Activated CD8-positive, alpha-beta T cell treated with anti-CD3 and anti-CD28 coated beads for 36 hours (primary cell): Measurements from ENCODE around the gene RHBDL2. TPM values are rescaled to one million over a fixed set of nuclear protein-coding genes. Genes with fewer than 3 reads are reported as not detected.

Experiments
- ATAC-seq: fragments of 200-7000 bp; cut with Tn5 transposase; one replicate; pipeline ENCODE4 v1.10.0; 2021; ENCODE audit warnings: mild to moderate bottlenecking, moderate library complexity
- CTCF ChIA-PET: fragments of 350-600 bp; sonication (Branson Sonifier 250); formaldehyde crosslinking; loops from one replicate; lab custom pipeline; 2021; ENCODE audit warnings: antibody characterized with exemption; lab: Charles Lee
- POLR2A ChIA-PET: fragments of 350-600 bp; sonication (Branson Sonifier 250); formaldehyde crosslinking; loops from one replicate; lab custom pipeline; 2021; ENCODE audit warnings: antibody characterized with exemption; lab: Charles Lee
- DNase-seq: peaks from one replicate; pipeline ENCODE4 v3.0.0-alpha.2; 2020
- H3K27ac Mint-ChIP-seq: one replicate; pipeline ENCODE4 v1.8.0; 2021; ENCODE audit warnings: mild to moderate bottlenecking, mixed read lengths
- H3K27me3 Mint-ChIP-seq: one replicate; pipeline ENCODE4 v1.8.0; 2021; ENCODE audit warnings: mixed read lengths
- H3K36me3 Mint-ChIP-seq: one replicate; pipeline ENCODE4 v1.8.0; 2021; ENCODE audit warnings: low read depth, mixed read lengths
- H3K4me1 Mint-ChIP-seq: one replicate; pipeline ENCODE4 v1.8.0; 2021; ENCODE audit warnings: low read depth, mixed read lengths
- H3K4me3 Mint-ChIP-seq: one replicate; pipeline ENCODE4 v1.8.0; 2021; ENCODE audit warnings: mild to moderate bottlenecking, moderate library complexity, mixed read lengths
- H3K9me3 Mint-ChIP-seq: one replicate; pipeline ENCODE4 v1.8.0; 2021; ENCODE audit warnings: mixed read lengths
- intact Hi-C: fragments of 100-400 bp; cut with micrococcal nuclease; formaldehyde crosslinking; loops from one replicate; pipeline ENCODE4 v1.10.0; 2022
- total RNA-seq, 2 experiments: library from RNA; stranded (reverse); gene quantifications; one replicate each; pipeline ENCODE4 v1.2.3, GENCODE V29; 2021
- TF ChIP-seq, protein P1 (sequence below): fragments of 200-600 bp; IDR thresholded peaks from one replicate; pipeline ENCODE4 v1.8.0; 2022; ENCODE audit warnings: antibody characterized with exemption, mild to moderate bottlenecking

The RHBDL2 gene
- total RNA-seq, 2 experiments from 2014 or later = not detected

GRCh38 chr1:38870996-38871395 is 70.6 kb downstream of the RHBDL2 start:
- H3K27ac Mint-ChIP-seq = no peak overlapping the region

GRCh38 chr1:38867208-38867607 is 74.4 kb downstream of the RHBDL2 start:
- no peak overlapping the region for H3K27ac Mint-ChIP-seq
- H3K27me3 Mint-ChIP-seq = no peaks in the 10 kb centered on the region
- peaks cover 29% of the 10 kb centered on the region for H3K4me1 Mint-ChIP-seq
- TF ChIP-seq, protein P1, sequence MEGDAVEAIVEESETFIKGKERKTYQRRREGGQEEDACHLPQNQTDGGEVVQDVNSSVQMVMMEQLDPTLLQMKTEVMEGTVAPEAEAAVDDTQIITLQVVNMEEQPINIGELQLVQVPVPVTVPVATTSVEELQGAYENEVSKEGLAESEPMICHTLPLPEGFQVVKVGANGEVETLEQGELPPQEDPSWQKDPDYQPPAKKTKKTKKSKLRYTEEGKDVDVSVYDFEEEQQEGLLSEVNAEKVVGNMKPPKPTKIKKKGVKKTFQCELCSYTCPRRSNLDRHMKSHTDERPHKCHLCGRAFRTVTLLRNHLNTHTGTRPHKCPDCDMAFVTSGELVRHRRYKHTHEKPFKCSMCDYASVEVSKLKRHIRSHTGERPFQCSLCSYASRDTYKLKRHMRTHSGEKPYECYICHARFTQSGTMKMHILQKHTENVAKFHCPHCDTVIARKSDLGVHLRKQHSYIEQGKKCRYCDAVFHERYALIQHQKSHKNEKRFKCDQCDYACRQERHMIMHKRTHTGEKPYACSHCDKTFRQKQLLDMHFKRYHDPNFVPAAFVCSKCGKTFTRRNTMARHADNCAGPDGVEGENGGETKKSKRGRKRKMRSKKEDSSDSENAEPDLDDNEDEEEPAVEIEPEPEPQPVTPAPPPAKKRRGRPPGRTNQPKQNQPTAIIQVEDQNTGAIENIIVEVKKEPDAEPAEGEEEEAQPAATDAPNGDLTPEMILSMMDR = no peak
- intact Hi-C loops = no loop called here
- no peak overlapping the region for H3K4me3 Mint-ChIP-seq
- H3K36me3 Mint-ChIP-seq = peaks cover 25% of the 10 kb centered on the region
- ChIA-PET CTCF (no interaction called here), POLR2A (no interaction called here)
- ATAC-seq = no peak
- DNase-seq = no peak
- no peaks in the 10 kb centered on the region for H3K9me3 Mint-ChIP-seq

More at GRCh38 chr1:38870996-38871395, 70.6 kb downstream of the RHBDL2 start:
- Mint-ChIP-seq H3K9me3 (no peaks in the 10 kb centered on the region), H3K4me3 (no peak overlapping the region), H3K4me1 (peaks cover 29% of the 10 kb centered on the region), H3K36me3 (peaks cover 17% of the 10 kb centered on the region), H3K27me3 (no peaks in the 10 kb centered on the region)
- intact Hi-C loops = loop anchor here (10.0 kb wide), 1 partner anchor 224 kb away; no protein-coding TSS in a partner anchor
- TF ChIP-seq, protein P1 = no peak
- POLR2A ChIA-PET = interaction anchor here (0.6 kb wide), 1 partner anchor 165 kb away, joined by 3 read pairs; no protein-coding TSS in a partner anchor
- CTCF ChIA-PET = interaction anchor here (0.7 kb wide), 1 partner anchor 228 kb away, joined by 3 read pairs; no protein-coding TSS in a partner anchor
- DNase-seq = no peak
- no peak for ATAC-seq

DNA sequence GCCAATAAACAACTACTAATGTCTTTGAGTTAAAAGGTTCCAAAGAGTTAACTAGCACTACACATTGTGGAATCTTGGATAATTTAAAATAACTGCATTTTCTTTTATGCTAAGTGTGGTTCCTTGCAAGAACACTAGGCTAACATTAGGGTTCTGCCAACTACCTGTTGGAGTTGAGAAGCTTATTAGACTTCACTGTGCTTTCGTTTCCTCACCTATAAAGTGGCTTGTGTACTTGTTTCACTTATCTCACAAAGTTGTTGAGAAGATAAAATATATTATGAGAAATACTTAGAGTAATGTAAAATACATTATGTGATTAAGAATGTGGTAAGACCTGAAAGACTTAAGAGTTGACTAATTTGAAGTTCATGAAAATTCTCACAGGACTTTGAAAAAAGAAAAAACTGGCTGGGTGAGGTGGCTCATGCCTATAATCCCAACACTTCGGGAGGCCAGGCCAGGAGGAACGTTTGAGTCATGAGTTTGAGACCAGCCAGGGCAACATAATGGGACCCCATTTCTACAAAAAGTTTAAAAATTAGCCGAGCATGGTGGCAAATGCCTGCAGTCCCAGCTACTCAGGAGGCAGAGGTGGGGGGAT is 76.4 kb downstream of the RHBDL2 start:
- peaks cover 27% of the 10 kb centered on the region for H3K4me1 Mint-ChIP-seq
- no peaks in the 10 kb centered on the region for H3K27me3 Mint-ChIP-seq
- POLR2A ChIA-PET = no interaction called here
- intact Hi-C loops = no loop called here
- CTCF ChIA-PET = interaction anchor here (1.1 kb wide), 1 partner anchor 227 kb away, joined by 3 read pairs; no protein-coding TSS in a partner anchor
- no peak overlapping the region for H3K4me3 Mint-ChIP-seq
- TF ChIP-seq, protein P1 = no peak
- ATAC-seq (no peak), DNase-seq (no peak)
- H3K27ac Mint-ChIP-seq = no peak overlapping the region
- H3K9me3 Mint-ChIP-seq = no peaks in the 10 kb centered on the region
- H3K36me3 Mint-ChIP-seq = peaks cover 23% of the 10 kb centered on the region

- H3K36me3 Mint-ChIP-seq = peaks cover 17% of the 10 kb centered on the region
- POLR2A ChIA-PET = no interaction called here
- intact Hi-C loops = no loop called here
- H3K27me3 Mint-ChIP-seq = no peaks in the 10 kb centered on the region
- DNase-seq (no peak), ATAC-seq (no peak)
- TF ChIP-seq, protein P1 = no peak
- peaks cover 37% of the 10 kb centered on the region for H3K4me1 Mint-ChIP-seq
- peak overlapping the region; percentile 44 for H3K27ac Mint-ChIP-seq
- CTCF ChIA-PET = interaction anchor here (0.6 kb wide), 1 partner anchor 13 kb away, joined by 3 read pairs; the partner anchor contains the start of gene MYCBP
- H3K9me3 Mint-ChIP-seq = no peaks in the 10 kb centered on the region
- H3K4me3 Mint-ChIP-seq = peak overlapping the region; percentile 86
These were observed 81.2 kb downstream of the RHBDL2 start for GRCh38 chr1:38860454-38860795.
